Measurements from ENCODE around the gene ZNF441.

ZNF441 gene

GRCh38 chr19:11745869-11746268 is 20.9 kb upstream of the ZNF441 start:
- Histone ChIP-seq H3K4me2 (no peak overlapping the region), H3K27ac (no peak overlapping the region), H4K20me1 (ENCODE audit: insufficient read depth) (no peaks in the 10 kb centered on the region), H2AFZ (ENCODE audit: low read depth) (no peak overlapping the region), H3K4me3 (IDR thresholded peaks at IDR 0.05; ENCODE audit: insufficient read depth, low read depth, low read length) (no peak overlapping the region), H3K36me3 (ENCODE audit: insufficient read depth) (no peaks in the 10 kb centered on the region), H3K9ac (no peak overlapping the region), H3K4me1 (ENCODE audit: low read depth, poor library complexity, severe bottlenecking) (no peaks in the 10 kb centered on the region), H3K79me2 (ENCODE audit: insufficient read depth, low read depth) (no peaks in the 10 kb centered on the region), H3K27me3 (ENCODE audit: insufficient read depth, low read depth) (no peaks in the 10 kb centered on the region)
- TF ChIP-seq, protein P1, sequence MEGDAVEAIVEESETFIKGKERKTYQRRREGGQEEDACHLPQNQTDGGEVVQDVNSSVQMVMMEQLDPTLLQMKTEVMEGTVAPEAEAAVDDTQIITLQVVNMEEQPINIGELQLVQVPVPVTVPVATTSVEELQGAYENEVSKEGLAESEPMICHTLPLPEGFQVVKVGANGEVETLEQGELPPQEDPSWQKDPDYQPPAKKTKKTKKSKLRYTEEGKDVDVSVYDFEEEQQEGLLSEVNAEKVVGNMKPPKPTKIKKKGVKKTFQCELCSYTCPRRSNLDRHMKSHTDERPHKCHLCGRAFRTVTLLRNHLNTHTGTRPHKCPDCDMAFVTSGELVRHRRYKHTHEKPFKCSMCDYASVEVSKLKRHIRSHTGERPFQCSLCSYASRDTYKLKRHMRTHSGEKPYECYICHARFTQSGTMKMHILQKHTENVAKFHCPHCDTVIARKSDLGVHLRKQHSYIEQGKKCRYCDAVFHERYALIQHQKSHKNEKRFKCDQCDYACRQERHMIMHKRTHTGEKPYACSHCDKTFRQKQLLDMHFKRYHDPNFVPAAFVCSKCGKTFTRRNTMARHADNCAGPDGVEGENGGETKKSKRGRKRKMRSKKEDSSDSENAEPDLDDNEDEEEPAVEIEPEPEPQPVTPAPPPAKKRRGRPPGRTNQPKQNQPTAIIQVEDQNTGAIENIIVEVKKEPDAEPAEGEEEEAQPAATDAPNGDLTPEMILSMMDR (conservative IDR thresholded peaks at IDR 0.05; ENCODE audit: low read depth, low read length) = no peak

DNA sequence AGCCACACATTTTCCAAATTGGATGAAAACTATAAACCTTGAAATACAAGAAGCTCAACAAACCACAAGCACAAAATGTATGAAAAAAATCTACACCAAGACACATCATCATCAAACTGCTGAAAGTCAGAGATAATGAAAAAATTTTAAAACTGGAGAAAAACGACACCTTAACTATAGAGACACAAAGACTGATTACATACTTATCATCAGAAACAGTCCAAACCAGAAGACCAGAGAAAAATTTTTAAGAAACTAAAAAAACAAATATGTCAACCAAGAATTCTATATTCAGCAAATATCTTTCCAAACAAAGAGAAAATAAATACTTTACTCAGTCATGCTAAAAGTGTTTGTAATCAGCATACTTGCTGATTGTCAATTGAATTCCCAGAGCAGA is 19.5 kb upstream of the ZNF441 start:
- no peaks in the 10 kb centered on the region for H3K79me2 ChIP-seq (ENCODE audit: insufficient read depth, low read depth)
- no peaks in the 10 kb centered on the region for H3K4me1 ChIP-seq (ENCODE audit: low read depth, poor library complexity, severe bottlenecking)
- H3K9ac ChIP-seq = no peak overlapping the region
- H2AFZ ChIP-seq (ENCODE audit: low read depth) = no peak overlapping the region
- H3K4me2 ChIP-seq = no peak overlapping the region
- no peaks in the 10 kb centered on the region for H3K27me3 ChIP-seq (ENCODE audit: insufficient read depth, low read depth)
- no peaks in the 10 kb centered on the region for H4K20me1 ChIP-seq (ENCODE audit: insufficient read depth)
- TF ChIP-seq, protein P1 (conservative IDR thresholded peaks at IDR 0.05; ENCODE audit: low read depth, low read length) = no peak
- H3K27ac ChIP-seq = no peak overlapping the region
- no peak overlapping the region for H3K4me3 ChIP-seq (IDR thresholded peaks at IDR 0.05; ENCODE audit: insufficient read depth, low read depth, low read length)
- H3K36me3 ChIP-seq (ENCODE audit: insufficient read depth) = no peaks in the 10 kb centered on the region

- H4K20me1 ChIP-seq (ENCODE audit: insufficient read depth) = no peaks in the 10 kb centered on the region
- H3K4me3 ChIP-seq (IDR thresholded peaks at IDR 0.05; ENCODE audit: insufficient read depth, low read depth, low read length) = no peak overlapping the region
- no peaks in the 10 kb centered on the region for H3K4me1 ChIP-seq (ENCODE audit: low read depth, poor library complexity, severe bottlenecking)
- TF ChIP-seq, protein P1 (conservative IDR thresholded peaks at IDR 0.05; ENCODE audit: low read depth, low read length) = no peak
- no peaks in the 10 kb centered on the region for H3K79me2 ChIP-seq (ENCODE audit: insufficient read depth, low read depth)
- H3K4me2 ChIP-seq = no peak overlapping the region
- H3K27me3 ChIP-seq (ENCODE audit: insufficient read depth, low read depth) = no peaks in the 10 kb centered on the region
- H3K36me3 ChIP-seq (ENCODE audit: insufficient read depth) = no peaks in the 10 kb centered on the region
- no peak overlapping the region for H3K9ac ChIP-seq
- no peak overlapping the region for H3K27ac ChIP-seq
- H2AFZ ChIP-seq (ENCODE audit: low read depth) = no peak overlapping the region
These were observed 17.0 kb upstream of the ZNF441 start for GRCh38 chr19:11749751-11750150.

DNA sequence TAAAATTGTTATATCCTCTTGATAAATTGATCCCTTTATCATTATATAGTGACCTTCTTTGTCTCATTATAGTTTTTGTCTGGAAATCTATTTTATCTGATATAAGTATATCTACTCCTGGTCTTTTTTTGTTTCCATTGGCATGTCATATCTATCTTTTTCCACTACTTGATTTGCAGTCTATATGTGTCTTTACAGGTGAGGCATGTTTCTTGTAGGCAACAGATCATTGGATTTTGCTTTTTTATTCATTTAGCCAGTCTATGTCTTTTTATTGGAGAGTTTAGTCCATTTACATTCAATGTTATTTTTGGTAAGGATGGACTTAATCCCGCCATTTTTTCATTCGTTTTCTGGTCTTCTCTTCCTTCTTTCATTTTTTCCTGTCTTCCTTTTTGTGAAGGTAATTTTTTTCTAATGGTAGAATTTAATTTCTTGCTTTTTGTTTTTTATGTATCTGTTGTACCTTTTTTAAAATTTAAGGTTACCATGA is 14.5 kb upstream of the ZNF441 start:
- no peaks in the 10 kb centered on the region for H3K79me2 ChIP-seq (ENCODE audit: insufficient read depth, low read depth)
- no peaks in the 10 kb centered on the region for H3K36me3 ChIP-seq (ENCODE audit: insufficient read depth)

More for the DNA sequence above, 14.5 kb upstream of the ZNF441 start:
- H3K4me1 ChIP-seq (ENCODE audit: low read depth, poor library complexity, severe bottlenecking) = no peaks in the 10 kb centered on the region
- H4K20me1 ChIP-seq (ENCODE audit: insufficient read depth) = no peaks in the 10 kb centered on the region
- no peaks in the 10 kb centered on the region for H3K27me3 ChIP-seq (ENCODE audit: insufficient read depth, low read depth)
- TF ChIP-seq, protein P1 (conservative IDR thresholded peaks at IDR 0.05; ENCODE audit: low read depth, low read length) = no peak
- H3K9ac ChIP-seq = no peak overlapping the region
- H2AFZ ChIP-seq (ENCODE audit: low read depth) = no peak overlapping the region
- no peak overlapping the region for H3K27ac ChIP-seq
- no peak overlapping the region for H3K4me2 ChIP-seq
- H3K4me3 ChIP-seq (IDR thresholded peaks at IDR 0.05; ENCODE audit: insufficient read depth, low read depth, low read length) = no peak overlapping the region

All from KMS-11 (cell line).